COR-L47 (cell line): ENCODE data around the gene COQ9.

Experiments used
- DNase-seq: peaks from one replicate; lab custom pipeline; 2025; lab: John Stamatoyannopoulos, UW

COQ9 gene

DNA sequence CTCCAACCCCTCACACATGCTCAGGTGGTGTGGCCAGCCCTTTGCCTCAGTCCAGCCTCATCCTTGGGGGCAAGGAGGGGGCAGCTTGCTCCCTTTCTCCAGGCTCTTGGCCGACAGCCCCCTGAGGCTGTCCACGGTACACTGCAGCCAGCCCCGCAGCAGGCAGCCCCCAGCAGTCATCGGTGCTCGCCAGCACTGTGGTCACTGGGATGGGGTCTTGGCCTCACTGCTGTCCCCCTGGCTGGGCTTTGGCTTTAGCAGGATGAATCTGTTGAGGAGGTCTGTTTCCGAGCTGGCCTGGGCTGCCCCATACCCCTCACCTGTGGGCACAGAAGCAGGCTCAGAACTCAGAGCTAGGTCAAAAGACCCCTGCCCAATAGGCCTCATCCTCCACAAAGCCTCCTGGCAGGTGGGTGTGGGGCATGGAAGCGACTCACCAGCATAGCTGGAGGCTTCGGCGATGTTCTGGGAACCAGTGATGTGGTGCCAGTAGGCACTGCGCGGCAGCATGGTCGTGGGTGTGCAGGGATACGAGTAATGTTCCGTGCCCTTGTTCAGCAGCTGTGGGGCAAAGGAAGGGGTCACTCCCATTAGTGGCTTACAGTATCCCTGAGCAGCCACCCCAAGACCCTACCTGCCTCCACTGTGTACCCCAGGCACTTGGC lies 26.0 kb downstream of the COQ9 start:
- no peak for DNase-seq

DNA sequence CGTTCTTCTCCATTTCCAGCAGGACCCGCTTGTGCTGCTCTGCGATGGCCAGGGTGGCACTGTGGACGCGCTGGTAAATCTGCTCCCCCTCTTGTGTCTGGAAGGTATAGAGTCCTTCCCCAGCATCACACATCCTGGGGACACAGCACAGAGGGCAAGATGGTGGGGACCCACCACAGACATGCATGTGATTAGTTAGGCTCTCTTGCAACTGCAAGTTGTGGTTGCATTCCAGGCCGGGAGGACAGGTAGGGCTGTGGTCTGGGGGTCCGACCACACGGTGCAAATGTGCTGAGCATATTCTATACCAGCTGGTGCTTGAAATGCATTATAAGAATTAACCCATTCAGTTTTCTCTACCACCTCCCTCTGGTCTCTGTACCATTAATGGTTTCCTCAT lies 26.6 kb downstream of the COQ9 start:
- DNase-seq = no peak

DNA sequence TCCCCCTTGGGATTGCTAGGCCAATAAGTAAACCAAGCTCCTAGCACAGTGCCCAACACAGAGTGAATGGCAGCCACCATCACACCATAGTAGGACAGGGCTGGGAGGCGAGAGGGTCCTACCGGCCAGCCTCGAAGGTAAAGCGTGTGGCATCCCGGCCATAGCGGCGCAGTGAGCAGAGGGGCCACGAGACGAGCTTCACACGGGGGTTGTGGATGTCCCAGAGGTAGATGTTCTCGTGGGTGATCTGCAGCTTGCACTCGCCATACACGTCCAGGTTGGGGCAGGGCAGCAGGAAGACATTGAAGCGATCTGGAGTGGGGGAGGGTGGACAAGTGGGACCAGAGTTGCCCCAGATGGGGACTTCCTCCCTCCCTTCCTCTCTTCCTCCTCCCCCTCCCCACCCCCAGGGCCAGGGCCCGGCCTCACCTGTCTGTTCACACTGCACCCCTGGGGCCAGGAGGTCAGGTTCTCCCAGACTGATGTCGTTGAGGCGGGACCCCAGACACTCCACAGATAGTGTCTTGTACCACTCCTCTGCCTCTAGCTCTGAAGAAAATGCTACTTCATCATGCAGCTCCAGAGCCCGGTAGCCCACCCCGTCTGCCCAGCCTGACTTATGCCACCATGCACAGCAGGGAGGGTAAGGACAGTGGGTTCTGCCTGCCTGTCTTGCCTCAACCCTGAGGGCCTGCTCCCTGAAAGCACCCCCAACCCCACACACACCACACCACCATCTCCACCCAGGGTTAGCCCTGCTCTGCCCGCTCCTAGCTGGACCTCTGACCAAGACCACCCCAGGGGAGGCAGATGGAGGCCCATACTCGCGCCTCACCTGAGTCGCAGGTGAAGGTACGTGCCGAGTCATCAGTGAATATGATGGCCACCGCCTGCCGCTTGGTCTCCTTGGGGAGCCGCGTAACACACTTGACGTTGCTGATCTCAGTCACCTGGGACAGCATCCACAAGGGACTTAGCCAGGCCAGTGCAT lies 27.7 kb downstream of the COQ9 start:
- no peak for DNase-seq

DNA sequence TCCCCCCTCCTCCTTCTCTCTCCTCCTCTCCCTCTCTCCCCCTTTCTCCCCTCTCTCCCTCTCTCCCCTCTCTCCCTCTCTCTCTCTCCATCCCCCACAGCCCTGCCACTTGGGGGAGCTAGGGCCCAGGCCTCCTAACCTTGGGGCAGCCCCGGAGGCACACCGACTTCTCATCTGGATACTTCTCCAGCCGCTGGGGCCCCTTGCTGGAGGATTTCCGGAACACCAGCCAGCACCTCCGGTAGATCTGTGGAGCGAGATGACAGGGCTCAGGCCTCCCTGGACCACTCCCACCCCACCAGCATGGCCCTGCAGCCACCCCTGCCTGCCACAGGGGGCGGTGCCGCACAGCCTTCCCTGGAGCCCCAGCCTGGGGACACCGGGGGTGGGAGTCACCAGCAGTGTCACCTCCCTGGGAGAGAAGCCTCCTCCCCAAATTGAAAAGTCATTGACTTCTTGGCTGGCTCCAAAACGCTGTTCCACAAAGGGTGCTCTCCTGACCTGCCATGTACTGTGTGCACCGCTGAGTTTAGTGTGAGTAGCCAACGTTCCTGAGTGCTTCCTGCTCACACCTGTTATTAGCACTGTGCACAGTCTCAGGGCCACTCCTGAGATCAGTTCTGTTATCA lies 28.5 kb downstream of the COQ9 start:
- no peak for DNase-seq

DNA sequence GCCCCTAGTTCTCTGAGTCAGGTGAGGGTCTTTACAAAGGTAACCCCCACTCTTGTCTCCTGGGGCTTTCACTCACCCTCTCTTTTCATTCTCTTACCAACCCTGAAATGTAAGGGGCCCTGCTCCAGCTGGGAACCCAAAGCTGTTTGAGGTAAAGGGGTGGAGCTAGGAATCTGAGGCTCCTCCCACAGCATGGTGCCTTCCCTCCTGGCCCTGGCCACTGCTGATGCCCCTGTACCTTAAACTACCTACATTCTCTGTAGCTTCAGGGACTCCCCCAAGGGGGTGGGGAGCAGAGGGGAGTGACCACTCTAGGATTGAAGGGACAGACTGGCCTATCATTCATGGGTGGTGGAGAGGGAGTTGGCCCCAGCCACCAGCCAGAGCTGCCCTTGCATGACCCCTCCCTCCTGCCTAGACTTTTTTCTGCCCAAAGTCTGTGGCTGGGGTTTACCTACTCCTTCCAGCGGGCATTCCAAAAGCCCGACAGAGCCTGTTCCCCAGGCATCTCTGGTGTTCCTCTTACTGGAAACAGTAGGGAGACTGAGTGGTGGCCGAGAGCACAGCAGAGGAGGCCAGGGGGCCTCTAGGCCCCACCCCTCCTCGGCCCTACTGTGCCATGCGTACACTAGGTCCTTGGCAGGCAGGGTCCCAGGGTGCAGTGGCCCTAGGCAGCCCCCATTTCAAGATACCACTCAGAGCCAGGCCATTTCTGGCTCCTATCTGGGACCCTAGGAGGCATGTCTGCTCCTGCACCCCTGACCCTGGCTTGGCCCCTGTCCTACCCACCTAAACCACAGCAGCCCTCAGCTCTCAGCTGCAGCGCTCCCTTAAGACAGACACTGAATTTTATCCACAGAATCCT lies 29.5 kb downstream of the COQ9 start:
- DNase-seq = no peak

DNA sequence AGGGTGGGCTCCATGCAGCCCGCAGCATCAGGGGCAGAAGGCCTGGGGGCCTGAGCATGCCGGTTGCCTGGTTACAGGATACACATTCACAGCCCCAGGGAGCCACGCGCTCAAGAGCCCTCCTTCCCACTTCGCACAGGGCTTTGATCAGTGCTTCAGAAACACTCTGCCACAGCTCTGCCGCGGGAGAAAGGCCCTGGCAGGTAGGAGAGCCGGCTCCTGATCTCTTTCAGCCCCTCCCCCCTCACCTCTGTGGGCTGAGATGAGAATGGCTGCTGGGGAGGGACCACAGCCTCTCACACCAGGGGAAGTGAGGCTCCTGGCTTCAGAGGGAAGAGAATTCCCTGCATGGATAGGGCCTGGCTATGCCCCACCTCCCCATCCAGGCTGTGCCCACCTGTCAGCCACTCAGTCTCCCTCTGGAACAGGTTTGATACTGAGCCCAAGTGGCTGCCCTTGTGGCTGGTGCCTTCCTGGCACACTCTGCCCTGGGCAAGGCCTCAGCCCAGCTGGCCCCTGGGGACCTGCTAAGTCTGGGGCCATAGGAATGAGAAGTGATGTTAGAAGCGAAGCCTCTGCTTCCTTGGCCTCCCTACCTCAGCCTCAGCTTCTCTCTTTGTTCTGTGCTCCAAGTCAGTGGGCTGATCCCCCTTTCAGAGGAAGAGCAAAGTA lies 30.4 kb downstream of the COQ9 start:
- no peak for DNase-seq

DNA sequence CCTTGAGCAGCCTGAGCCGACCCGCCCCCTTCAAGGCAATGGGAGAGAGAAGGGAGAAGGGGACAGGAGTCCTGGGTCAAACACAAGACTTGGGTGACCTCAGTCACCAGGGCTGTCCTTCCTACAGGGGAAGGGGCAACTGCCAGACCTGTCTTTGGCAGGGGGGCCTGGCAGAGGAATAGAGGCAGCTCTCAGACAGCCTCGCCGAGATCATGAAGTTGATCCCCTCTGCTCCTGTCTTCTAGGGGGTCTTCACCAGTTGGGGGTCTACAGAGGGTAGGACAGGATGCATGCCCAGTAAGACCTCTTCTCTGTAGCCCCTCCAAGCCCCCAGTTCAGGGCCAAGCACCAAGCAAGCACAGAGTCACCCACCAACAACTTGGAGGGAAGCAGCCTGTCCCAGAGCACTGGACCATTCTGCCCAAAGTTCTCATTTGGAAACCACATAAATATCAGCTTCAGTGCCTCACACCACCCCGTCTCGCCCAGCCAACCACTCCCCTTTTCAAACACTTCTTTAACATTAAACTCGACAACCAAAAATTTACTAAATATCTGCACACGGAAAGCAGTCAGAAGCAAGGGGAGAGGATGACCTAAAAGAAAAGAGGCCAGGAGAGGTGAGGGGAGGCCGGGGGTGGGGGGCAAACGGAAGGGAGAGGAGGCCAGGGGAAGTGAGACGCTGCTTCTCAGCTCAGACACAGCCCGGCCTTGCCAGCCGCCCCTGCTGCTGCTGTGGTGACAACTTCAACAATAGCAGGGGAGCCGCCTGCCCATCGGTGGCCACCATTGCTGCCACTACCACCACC lies 31.3 kb downstream of the COQ9 start:
- no peak for DNase-seq

DNA sequence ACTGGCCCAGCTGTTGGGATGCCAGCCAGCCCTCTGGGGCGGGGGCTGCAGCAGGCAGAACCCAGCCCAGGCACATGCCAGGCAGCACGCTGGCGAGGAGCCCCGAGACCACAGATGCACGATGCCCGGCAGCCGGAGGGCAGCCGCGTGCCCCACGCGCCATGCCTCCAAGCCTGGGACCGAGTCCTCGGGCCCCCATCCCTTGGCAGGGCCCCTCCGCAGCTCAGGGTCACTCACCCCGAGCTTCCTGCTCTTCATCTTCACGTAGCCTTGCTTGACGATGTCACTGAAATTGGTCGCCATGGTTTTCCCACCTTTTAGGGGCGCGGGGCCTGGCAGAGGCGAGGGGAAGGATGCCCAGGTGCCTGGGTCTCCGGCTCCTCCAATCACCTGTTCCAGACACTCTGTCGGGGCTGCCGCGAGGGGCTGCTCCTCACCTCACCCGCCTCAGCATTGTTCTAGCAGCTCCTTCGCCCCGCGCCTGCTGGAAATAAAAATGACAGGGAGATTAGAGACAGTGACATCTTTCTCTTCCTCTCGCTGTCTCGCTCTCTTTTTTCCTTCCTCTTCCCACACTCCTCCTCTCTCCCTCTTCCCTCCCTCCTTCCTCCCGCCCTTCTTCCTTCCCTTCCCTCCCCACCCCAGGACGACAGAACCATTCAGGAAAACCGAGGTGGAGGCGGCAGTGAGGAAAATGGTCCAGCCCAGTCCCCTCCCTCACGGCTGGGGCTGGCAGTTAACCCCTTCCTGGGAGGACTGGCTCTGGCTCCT lies 32.1 kb downstream of the COQ9 start:
- peak; percentile 60 for DNase-seq

DNA sequence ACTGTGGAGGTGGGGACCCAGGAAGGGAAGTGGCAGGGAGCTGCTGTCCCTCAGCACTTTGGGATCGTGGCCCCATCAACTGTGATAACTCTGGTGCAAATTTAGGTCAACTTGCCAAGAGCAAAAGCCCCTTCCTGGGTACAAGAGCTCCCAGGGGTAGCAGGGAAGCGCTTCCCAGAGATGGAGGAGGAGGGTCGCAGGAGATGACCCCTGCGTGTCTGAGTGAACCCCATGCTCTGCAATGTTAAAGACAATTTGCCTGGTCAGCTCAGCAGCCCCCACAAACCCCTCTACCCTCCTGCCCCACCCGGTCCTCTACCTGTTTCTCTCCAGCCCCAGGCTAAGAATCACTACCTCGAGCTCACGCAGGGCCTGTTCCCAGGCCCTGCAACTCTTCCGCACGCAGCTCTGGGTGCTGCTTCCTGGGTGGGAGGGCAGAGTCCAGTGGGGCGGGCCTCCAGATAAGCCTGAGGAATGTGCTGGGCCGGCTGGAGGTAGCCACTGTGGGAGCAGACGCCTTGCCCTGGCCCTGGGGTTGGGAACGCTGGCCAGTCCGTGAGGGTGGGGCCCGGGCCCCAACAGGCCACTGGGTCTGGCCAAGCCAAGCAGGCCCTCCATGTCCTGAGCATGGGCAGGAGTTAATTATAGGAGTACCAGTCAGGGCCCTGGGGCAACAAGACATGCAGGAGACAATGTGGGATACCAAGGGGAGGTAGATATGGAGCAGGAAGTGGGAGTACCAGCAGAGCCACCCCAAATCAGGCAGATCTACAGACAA lies 32.9 kb downstream of the COQ9 start:
- no peak for DNase-seq

DNA sequence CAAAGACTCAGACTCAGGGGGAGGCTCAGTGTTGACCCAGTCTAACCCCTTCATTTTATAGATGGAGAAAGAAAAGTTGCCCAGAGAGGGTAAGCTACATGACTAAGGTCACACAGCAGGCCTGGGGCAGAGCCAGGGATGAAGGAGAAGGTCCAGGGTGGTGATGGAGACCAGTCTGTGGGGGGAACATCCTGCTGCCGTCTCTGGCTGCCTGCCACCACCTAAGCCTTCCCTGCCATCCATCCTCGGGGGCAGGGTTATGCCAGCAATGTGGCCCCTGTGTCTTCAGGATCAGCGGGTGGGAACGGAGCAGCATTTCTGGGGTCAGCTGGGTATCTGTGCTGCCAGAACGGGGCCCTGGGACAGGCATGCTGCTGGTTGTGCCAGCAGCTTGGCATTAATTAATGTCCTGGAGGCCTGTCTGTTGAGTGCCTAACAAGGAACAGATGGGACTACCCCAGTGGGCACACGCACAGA lies 33.5 kb downstream of the COQ9 start:
- DNase-seq = no peak

DNA sequence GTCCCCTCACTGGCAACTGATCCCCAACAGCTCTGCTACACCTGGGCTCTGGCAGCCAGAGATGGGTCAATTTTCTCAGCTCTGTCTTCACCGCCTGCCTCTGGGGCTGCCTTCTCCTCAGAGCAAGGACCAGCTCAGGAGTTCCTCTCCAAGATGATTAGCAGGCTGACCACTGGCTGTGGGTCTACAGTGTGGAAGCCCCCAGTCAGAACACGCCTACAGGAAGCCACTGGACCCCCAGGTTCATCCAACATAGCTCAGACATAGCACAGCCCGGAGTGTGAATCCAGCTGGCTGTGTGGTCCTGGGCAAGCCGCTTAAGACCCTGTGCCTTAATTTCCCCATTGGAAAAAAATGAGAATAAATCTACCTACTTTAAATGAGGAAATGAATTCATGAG lies 34.1 kb downstream of the COQ9 start:
- no peak for DNase-seq

DNA sequence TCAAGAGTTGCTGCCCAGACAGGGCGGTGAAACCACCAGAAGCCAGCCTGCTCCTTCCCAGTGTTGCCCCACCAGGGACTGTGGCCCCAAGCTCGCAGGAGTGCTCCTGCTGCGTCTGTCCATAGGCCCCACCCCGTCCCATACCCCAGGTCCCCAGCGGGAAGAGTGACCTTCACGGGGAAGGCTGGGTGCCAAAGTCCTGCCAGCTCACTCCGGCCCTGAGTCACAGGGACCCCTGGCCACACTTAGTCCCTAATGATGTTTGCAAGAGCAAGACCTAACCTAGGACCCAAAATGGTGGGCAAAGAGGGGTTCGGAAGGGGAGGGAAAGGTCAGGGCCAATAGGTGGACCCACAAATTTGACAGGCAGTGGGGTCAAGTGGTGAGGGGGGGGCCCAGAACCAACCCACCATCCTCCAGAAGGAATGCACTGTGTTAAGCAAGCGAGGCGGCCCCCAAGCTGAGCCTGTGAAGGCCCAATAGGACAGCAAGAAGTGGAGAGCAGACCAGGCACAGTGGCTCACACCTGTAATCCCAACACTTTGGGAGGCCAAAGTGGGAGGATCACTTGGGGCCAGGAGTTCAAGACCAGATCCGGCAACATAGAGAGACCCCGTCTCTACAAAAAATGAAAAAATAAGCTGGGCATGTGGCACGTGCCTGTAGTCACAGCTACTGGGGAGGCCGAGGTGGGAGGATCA lies 35.7 kb downstream of the COQ9 start:
- no peak for DNase-seq

DNA sequence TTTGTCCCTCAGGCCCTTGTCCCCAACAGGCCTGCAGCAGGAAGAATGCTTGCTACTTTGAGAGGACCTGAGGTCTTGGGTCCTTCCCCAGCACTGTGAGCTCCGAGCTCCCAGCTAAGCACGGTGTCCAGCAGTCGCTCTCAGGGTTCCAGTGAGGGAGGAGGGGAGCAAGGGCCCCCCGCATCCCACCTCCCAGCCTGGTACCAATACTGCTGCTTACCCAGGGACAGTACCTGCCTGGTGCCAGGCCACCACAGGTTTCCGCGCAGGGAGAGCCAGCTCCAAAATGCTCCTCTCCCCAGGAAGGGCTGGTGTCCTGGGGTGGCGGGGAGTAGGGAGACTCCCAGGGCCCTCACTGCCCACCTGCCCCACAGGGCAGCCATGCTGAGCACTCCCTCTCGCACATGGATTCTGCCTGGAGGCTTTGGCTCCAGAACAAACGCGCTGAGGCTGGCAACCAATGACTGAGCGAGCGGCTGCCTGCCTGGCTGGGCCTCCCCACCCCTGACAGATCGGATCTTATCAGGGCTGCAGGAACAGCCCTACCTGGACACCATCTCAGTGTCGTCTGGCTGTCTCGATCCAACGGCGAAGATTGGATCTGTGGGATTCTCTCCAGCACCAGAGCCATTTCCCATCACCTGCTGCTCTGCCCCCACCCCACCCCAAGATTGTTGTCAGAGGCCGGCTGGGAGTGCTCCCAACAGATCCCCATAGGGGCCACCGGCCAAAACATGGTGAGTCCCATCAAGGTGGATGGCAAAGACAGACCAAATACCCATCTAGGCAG lies 36.6 kb downstream of the COQ9 start:
- DNase-seq = no peak

DNA sequence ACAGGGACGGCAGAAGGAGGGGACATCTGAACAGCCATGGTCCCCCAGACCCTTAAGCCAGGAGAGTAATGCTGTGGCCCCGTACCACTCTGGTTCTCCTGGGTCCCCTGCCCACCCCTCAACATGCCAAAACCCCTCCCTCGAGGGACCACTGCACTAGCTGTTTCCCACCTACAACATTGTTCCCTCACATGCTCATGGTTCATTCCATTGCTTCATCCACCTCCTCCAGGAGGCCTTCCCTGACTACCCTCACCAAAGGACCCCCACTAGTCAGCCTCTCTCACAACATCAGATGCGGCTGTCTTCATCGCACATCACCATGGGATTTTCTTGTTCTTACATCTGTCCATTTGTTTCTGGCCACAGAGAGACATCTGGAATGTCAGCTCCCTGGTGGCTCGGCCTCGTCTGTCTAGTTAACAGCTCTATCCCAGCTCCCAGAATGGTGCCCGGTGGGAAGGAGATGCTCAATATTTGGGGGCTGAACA lies 37.3 kb downstream of the COQ9 start:
- no peak for DNase-seq

DNA sequence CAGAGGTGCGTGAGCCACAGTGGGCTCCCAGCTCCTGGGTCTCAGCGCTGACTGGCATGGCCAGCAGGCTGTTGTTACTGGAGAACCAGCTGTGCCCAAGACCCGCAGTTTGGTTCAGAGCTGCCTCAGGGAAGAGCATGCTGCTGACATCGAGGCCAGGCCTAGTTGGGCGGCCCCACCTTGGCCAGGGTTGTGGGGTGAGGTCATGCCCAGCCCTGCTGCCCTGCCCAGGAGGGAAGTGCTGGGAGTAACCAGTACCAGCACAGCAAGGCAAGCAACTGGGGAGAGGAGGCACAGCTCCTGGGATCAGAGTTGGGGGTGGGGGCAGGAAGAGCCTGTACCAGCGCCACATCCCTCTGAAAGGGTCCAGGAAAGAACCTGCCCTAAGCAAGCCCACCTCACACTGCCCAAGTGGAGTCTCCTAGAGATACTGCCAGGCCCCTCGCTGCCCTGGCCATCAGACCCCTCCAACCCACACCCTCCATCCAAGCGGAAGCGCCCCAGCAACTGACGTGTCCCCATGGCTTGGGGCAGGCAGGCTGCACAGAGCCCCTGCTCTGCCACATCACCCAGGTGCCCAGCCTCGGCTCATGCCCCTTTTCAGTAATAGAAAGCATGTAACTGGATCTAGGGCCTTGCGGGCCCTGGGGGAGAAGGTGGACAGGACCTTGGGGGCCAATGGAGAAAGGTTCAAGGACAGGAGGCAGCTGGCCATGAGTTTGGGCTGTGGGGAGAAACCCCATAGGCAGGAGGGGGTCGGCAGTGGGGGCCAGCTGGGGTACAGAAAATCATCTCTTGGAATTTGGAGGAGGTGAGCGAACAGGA lies 38.0 kb downstream of the COQ9 start:
- no peak for DNase-seq
